ENCODE results near the gene QRFP.

Gene QRFP

GRCh38 chr9:130934246-130934645, 37.6 kb upstream of the QRFP start:
- in situ Hi-C loops (cut with MboI; ENCODE audit: low sequenced_read_pairs), result no loop called here

- in situ Hi-C loops (cut with MboI; ENCODE audit: low sequenced_read_pairs), result no loop called here
Observed at GRCh38 chr9:130933114-130934046, 36.8 kb upstream of the QRFP start.

- in situ Hi-C loops (cut with MboI; ENCODE audit: low sequenced_read_pairs), result no loop called here
Observed at GRCh38 chr9:130932255-130933079, 35.9 kb upstream of the QRFP start.

GRCh38 chr9:130931508-130932254, 35.1 kb upstream of the QRFP start:
- in situ Hi-C loops (cut with MboI; ENCODE audit: low sequenced_read_pairs), result no loop called here

- in situ Hi-C loops (cut with MboI; ENCODE audit: low sequenced_read_pairs), result no loop called here
Observed at GRCh38 chr9:130930804-130931349, 34.3 kb upstream of the QRFP start.

GRCh38 chr9:130930132-130930803, 33.7 kb upstream of the QRFP start:
- in situ Hi-C loops (cut with MboI; ENCODE audit: low sequenced_read_pairs), result no loop called here

- in situ Hi-C loops (cut with MboI; ENCODE audit: low sequenced_read_pairs), result no loop called here
Observed at GRCh38 chr9:130929571-130930038, 33.0 kb upstream of the QRFP start.

GRCh38 chr9:130927995-130928900, 31.6 kb upstream of the QRFP start:
- in situ Hi-C loops (cut with MboI; ENCODE audit: low sequenced_read_pairs), result no loop called here

GRCh38 chr9:130927338-130927737, 30.7 kb upstream of the QRFP start:
- in situ Hi-C loops (cut with MboI; ENCODE audit: low sequenced_read_pairs), result no loop called here

GRCh38 chr9:130925050-130925678, 28.6 kb upstream of the QRFP start:
- in situ Hi-C loops (cut with MboI; ENCODE audit: low sequenced_read_pairs), result no loop called here

GRCh38 chr9:130924448-130924788, 27.8 kb upstream of the QRFP start:
- in situ Hi-C loops (cut with MboI; ENCODE audit: low sequenced_read_pairs), result no loop called here

GRCh38 chr9:130923611-130924447, 27.2 kb upstream of the QRFP start:
- in situ Hi-C loops (cut with MboI; ENCODE audit: low sequenced_read_pairs), result no loop called here

- in situ Hi-C loops (cut with MboI; ENCODE audit: low sequenced_read_pairs), result no loop called here
Observed at GRCh38 chr9:130922893-130923610, 26.4 kb upstream of the QRFP start.

- in situ Hi-C loops (cut with MboI; ENCODE audit: low sequenced_read_pairs), result no loop called here
Observed at GRCh38 chr9:130921989-130922892, 25.6 kb upstream of the QRFP start.

- in situ Hi-C loops (cut with MboI; ENCODE audit: low sequenced_read_pairs), result no loop called here
Observed at GRCh38 chr9:130921300-130921988, 24.8 kb upstream of the QRFP start.

Data from HL-60/S4 treated with phorbol 12-myristate 13-acetate at 8.2 ng/mL for 4 days and 3 days (cell line).